Measurements from ENCODE around the gene WT1.

The WT1 gene

DNA sequence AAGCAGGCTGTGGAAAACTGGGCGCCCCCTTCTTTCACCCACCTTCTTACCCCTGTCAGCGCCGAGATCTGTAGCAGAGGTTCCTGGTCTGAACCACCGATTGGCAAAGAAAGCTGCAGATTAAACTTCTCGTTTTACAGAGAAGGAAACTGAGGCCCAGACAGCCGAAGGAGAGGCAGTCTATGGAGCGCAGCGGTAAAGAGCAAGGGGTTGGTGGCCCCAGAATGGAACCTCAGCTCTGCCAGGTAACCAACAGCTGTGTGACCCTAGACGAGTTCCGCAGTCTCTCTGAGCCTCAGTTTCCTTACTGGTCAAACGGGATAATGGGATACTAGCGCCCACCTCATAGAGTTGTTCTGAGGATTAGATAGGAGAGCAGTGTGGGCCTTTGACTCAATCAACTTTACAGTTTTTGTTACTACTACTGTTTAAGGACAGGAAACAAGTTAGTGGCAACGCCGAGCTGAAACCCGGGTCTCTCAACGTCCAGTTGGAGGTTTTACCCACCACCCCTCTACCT, 3.1 kb upstream of the WT1 start:
- no peak for DNase-seq (ENCODE audit: low read depth)

DNA sequence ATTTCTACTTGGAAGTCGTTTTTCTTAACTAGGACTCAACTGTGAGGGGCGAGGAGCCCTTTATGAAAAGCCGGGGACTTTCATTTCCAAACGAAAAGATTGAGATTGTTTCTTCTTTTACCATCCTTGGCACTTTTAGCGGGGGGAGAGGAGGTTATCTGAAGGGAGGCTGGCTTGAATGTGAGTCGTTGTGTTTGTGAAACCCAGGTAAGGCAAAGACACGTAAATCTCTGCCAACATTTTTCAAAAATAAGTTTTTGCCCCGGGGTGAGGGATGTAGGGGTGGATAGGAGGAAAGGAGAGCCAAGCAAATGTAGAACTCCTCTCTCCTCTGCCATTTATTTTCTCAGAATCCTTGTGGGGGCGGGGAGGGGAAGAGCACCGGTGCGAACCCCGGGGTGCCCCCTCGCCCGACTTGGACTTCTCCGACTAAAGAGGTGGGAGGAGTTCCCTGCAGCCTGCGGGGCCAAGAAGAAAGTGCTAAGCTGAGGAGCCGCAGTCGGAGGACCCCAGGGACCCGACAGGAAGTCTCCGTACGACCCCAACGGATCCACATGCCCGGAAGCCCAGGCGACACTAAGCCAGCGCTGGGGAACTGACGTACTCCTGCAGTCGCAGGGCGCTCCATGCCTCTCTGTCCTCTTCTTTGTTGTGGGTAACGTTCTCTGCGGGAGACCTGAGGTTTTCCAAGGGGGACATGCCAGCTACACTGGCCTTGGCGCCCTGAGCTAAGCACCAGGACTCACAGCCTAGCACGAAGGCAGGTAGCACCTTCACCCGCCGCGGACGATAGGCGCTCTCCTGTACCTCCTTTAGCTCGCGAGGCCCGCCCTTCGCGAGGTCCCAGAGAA, 2.4 kb upstream of the WT1 start:
- no peak for DNase-seq (ENCODE audit: low read depth)

DNA sequence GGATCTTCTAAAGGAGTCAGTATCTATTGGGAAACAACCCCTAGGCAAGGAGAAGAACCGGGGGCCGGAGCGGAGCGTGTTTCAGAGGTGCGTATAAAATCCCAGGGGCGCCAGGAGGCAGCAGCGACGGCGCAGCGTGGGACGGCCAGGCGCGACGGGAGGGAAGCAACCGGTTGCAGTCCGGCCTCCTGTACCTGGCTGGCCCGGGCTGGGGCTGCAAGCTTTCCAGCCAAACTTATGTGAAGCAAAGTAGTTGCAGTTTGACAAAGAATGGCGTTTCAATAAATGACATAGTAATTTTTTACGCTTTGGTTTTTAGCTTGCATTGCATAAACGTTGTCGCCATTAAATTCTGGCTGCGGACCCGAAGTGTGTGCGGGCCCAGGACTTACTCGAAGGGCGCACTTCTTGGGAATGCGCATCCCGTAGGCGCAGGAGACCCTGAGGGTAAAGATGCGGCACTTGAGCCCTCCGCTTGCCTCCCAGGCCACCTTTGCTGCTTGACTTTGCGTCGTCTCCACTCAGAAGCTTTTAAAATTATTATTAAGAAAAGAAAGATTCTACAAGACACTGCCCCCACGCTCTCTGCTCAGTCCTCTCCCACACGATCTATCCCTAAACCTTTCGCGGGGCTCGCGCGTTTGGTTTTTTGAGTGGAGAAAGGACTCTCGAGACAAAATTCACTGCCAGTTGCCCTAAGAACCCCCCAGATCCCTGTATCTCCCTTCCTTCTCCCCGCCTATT, 1.6 kb upstream of the WT1 start:
- no peak for DNase-seq (ENCODE audit: low read depth)

DNA sequence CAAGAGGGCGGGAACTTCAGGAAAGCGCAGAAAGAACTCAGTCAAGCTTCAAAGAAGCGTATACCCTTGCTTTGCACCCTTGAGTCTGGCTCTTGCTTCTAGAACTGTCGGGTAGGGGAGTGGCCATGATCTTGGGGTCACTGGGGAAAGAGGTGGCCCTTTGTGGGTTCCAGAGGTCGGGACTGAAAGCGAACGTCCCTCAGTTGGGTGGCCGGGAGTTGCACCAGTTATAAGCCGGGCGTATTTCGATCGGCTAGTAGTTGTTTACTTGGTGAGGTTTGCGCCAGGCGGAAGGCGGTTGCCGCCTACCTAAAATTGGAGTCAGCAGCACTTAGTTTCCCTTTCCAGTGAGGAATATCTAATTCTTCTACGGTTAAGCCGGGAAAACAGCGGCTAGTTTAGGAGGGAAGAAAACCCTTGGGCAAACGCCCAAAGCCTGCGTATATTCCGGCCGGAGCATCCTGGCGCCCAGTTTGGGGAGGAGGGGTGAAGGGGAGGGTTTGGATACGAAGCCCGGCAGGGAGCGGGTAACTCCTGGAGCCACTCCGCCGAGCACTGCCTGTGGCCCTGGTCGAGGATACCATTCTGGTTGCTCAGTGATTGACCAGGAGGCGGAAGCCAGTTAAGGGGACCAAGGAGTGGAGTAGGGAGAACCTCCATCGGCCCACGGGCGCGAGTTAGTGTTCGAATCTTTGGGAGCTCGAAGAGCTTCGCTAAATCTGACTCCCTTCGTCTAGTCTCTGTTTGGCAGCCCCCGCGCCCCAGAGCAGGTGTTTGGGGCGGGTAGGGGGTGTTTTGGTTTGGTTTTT, 807 bp upstream of the WT1 start:
- no peak for DNase-seq (ENCODE audit: low read depth)

DNA sequence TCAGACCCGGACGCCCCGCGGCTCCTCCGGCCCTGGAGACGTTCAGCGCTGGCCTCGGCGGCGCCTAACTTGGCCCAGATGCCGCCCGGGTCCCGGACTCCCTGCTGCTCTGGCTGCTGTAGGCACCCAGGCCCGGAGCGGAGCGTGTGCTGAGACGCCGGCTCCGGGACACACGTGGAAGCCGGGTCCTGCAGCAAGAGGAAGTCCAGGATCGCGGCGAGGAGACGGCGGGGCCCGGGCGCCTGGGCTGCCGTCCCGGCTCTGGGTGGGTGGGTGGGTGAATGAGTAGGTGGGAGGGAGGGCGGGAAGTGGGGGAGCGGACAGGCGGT, 223 bp downstream of the WT1 start:
- no peak for DNase-seq (ENCODE audit: low read depth)

DNA sequence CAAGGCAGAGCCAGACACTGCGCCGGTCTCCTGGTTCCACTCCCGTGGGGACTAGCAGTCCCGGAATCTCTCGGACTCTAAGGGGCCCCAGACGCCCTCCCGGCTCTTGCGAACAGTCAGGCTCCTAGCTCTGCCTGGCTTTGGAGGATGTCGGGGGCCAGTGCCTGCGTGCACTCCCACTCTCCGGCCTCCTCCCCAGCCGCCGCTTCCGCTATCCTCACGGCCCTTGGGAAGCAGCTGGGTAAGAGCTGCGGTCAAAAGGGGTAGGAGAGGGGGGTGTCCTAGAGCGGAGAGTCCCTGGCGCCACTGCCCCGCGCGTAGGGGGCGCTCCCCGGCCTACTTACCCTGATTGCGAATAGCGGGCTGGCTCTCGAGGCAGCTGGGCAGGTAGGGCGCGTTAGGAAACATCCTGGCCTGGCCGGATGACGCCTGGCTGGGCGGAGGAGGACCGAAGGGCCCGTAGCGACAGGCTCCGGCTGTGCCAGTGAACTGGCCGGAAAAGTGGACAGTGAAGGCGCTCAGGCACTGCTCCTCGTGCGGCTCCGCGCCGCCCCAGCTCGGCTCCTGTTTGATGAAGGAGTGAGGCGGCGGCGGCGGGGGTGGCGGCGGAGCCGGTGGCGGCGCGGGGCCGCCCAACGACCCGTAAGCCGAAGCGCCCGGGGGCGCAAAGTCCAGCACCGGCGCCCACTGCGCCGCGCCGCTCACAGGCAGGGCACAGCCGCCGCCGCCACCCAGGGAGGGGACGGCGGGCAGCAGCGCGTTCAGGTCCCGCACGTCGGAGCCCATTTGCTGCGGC, 785 bp downstream of the WT1 start:
- DNase-seq (ENCODE audit: low read depth): no peak

DNA sequence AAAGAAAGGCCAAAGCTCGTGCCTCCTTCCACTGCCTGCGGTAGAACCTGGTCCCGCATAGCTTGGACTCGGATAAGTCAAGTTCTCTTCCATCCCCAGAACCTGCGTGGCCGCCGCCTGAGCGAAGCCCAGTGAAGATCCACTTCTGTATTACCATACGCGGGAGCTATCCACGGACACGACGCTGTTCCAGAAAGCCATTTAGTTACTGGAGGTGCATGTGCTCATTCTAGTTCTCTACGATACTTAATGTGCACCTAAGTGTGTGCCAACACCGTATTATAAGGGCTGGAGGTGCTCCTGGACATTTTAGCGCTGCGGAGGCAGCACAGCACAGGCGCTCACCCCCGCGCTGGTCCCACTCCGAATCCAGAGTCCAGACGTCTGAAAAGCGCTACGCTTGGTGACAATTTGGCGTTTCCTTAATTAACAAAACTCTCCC, 1.4 kb downstream of the WT1 start:
- DNase-seq (ENCODE audit: low read depth): no peak

DNA sequence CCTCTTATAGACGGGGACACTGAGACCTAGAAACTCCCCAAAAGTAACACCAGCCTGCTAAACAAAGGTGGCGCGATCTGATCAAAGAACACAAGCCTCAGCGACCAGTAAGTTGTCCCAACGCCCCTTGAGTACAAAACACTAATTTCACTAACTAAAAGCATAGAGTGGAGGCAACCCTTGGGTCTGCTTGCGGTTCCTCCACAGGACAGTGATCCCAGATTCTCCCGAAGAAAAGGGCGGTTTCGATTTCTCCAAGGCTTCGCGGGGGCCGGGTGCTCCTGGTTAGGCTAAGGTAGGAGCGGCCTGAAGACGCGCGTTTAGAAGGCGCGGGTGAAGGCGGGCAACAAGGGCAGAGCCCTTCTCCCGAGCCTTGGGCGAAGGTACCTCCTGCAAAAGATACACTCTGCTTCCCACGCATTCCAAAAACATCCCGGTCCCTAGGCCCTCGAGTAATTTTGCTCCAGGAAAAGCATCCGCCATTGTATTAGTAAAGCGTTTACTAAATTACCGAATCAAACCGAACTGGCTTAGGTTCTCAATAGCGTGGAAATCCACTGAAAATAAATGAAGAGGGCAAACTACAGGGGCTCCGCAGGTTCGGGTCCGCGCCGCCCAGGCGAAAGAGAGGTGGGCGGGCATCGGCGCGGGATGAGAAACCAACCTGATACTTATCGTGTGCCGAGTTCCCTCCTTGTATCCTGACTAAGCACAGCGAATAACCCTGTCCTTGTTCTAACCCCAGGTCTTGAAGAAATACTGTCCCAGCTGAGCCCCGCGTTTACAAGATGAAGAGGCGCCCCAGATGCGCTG, 2.0 kb downstream of the WT1 start:
- no peak for DNase-seq (ENCODE audit: low read depth)

DNA sequence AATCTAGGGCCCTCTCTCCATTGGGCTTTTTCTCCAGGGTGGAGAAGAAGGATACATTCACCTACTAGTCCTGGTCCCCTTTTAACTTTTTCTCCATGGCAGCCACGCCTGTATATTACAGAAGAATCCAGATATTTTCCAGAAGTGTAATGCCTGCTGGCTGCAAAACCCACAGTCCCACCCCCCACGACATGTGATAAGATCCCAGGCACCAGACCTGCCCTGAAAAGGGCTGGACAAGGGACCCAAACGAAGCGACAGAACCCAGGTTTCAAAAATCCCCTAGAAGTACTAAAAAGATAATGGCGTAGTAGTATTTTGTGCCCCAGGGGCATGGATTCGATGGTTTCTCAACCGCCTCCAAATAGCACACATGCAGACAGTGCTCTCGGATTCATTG, 2.8 kb downstream of the WT1 start:
- DNase-seq (ENCODE audit: low read depth): no peak

DNA sequence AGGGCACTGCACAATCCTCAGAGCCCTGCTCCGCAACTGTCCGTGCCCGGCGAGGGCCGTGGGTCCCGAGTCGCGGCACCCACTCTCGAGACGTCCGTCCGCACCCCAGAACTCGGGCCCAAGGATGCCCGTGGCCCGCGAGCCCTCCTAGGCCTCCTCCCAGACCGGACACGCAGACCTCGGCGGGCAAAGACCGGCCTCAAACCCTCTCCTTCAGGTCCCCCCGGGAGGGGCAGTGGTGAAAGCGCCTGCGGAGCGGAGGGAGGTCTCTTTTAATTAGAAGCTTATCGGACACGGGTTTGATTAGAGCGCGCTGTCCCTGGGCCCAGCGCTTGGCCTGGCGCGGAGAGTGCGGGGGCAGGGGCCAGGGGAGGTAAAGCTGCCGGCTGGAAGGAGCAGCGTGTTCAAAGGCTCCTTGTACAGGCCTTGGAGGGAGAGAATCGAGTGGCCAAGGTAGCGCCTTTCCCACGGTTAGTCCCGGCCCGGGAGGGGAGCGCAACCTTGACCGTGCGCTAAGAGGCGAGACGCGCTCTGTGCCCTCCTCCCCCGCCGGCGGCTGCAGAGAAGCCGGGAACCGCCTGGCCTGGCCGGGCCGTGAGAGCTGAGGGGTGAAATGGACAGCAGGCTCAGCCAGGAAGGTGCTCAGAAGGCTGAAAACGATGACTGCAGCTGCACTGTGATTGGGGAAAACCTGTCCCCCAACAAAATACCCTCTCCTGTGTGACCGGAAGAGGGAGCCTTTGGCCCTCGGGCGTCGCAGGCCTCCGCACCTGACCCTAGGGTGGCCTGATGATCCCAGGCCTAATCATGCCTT, 4.6 kb downstream of the WT1 start:
- no peak for DNase-seq (ENCODE audit: low read depth)

DNA sequence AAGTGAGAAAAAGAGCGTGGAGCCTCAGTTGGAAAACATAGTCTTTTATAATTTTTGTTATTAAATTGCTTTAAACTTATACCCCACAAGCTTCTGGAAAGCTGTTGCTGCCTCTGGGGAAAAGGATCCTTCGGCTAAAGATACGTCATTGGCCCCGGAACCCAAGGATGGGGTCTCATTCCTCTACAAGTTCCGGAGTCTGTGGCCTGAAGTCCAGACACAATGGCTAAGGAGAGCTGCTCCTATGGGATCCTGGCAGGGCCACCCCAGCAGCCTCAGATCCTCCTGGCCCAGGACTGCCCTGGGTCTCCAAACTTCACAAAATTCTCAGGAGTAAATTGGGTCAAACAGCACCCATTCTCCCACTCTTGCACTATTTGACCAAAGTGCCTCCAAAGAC, 5.9 kb downstream of the WT1 start:
- DNase-seq (ENCODE audit: low read depth): no peak

DNA sequence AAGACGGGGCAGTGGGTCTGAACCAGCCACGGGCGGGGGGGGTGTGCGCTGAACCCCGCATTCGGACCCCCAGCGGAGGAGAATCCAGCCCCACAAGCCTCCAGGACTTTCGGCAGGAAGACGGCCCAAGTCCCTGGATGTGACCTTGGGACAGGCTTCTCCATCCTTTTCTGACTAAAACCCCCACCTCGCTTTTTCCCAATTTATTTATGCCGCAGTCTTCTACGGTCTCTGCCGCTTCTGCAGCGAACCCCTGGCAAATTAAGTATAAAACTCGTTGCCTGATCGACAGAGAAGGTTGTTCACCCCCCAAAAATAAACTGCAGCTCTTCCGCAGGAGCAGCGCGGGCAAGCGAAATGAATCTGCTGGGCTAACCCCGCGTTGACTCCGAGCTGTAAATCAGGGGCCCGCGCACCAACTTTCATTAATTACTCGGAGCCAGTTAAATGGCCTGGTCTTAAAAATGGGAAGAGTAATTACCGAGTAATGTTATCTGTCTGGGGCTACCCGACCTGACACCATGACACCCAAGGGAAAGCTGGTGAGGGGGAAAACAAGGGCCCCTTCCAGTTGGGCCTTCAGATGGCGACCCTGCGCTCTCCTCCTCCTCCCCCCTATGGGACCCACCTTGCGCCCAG, 6.6 kb downstream of the WT1 start:
- no peak for DNase-seq (ENCODE audit: low read depth)

DNA sequence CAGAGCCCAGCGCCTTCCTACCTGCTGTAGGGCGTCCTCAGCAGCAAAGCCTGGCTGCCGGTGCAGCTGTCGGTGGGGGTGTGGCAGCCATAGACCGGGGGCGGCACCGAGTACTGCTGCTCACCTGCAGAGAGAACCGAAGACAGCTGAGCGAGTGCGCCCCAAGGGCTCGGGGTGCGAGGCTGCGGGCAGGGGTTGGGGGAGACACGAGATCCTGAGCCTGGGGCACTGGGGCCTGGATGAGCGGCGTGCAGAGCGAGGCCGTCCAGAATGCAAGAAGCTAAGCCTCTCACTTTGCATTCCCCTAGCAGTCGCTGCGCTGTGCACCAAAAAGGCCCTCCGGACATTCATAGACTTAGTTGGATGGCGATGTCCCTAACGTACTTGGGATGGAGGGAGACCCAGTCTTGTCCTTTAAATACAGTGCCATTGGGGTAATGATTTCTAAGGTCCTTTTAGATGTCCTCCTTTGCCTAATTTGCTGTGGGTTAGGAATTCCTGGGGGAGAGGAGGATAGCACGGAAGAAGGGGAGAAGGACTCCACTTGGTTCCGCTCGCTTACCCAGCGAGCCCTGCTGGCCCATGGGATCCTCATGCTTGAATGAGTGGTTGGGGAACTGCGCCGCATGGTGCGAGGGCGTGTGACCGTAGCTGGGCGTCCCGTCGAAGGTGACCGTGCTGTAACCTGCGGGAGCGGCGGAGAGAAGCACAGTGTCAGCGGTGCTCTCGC, 7.2 kb downstream of the WT1 start:
- DNase-seq (ENCODE audit: low read depth): no peak

DNA sequence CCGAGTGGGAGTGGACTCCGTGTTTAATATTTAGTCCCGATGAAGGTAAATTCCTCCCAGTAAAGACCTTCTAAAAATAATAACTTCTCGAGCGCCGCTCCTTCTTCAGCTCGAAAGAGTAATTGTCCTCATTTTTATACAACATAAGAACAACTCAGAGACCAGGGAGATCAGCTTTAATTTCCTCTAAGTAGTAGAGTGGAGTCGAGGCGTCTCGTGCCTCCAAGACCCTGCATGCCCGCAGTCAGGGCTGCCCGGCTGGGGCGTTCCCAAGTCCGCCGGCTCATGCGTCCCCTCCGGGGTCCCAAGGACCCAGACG, 7.8 kb downstream of the WT1 start:
- DNase-seq (ENCODE audit: low read depth): no peak

DNA sequence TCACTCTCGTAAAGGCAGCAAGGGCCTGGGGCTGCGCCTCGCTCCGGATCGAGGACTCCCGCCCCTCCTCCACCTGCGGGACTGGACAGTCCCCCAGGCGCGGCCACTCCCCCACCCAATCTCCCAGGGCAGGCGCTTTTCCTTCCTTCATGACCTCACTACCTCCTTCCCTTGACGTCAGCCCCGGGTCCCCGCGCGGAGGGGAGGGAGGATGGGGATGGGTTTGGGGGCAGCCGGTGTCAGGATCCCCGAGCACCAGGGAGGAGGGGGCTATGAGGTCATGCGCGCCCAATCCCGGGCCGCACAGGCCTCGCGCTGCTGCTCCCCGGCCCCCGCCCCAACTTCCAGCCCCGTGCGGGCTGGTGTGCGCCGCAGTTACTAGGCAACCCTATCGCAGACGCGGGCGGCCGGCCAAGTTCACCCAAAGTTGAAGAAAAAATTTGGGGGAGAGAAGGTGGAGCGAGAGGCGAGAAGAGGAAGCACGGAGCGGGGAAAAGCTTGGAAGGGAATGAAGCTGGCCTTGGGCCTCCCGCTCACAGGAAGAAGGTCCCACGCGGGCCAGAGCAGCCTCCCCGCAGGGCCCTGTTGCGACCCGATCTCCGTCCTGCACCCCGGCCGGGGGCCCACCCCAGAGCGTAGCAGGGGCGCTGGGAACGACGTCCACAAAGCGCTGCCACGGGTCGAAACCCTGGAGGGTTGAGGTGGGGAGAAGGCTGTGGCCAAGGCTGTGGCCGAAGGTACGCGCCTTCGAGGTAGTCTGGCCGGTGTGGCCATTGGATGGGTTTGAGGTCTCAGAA, 8.3 kb downstream of the WT1 start:
- no peak for DNase-seq (ENCODE audit: low read depth)

DNA sequence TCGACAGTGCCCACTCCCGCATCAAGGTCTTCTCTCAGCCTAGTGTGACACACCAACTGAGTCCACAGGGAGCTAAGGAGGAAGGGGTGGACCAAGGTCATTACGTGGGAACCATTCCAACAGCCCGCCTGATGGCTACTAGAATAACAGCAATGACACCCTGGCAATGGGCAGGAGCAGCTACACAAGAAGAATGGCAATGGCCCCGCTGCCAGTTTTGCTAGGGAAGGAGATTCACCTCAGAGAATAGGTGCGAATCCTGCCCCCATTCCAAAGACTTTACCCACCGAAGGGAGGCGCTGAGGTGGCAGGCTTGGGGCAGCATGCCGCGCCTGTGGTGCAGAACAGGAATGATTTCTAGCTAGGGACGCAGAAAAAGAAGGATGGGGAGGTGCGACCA, 9.1 kb downstream of the WT1 start:
- no peak for DNase-seq (ENCODE audit: low read depth)

DNA sequence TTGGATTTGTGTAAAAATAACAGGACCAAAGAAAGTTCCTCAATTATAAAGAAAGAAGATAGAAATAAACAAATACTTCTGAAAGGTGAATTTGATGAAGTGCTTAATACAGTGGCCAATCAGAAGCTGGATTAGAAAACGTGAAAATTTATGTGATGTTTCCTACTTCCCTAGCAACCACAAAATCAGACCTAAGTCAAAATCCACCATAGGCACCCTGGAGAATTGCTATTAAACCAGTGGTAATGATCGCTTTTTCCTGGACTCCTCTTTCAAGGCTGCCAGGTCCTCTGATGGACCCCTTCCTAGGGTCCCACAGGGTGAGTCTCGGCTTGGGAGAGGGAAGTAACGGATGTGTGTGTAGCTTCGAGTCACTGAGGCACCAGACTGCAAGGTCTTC, 9.6 kb downstream of the WT1 start:
- no peak for DNase-seq (ENCODE audit: low read depth)

DNA sequence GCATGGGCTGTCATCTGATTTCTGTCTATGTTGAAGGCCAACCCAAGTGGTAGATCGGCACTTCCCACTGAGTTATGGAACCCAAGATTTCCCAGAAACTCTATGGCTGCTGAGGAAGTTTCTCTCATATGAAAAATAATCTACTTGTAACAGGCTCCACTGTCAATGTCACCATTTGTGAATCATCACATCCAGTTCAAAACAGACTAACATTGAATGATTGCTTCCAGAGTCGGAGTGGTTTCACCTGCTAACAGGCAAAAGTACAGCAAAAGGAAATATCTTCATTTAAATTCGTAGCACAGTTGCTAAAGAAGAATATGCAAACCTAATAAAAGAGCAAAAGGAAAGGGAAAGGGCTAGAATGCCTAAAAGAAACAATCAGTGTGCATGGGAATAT, 12.8 kb downstream of the WT1 start:
- DNase-seq (ENCODE audit: low read depth): no peak
